IPS-NIHi11 (cell line): Measurements from ENCODE around the gene EDIL3.
"Not testable (repeated sequence)": the region's sequence is repeated elsewhere in the genome, so short reads cannot be mapped to it uniquely, and the experiment has no call there.

ENCODE experiments used
- DNase-seq: peaks from one replicate; pipeline ENCODE4 v3.0.0; 2012; ENCODE audit warnings: mixed read lengths, low spot score

EDIL3 gene

GRCh38 chr5:84063041-84063440, 321.6 kb downstream of the EDIL3 start:
- no peak for DNase-seq

- no peak for DNase-seq
Observed at GRCh38 chr5:84059672-84060071, 325.0 kb downstream of the EDIL3 start.

GRCh38 chr5:84058561-84058960, 326.1 kb downstream of the EDIL3 start:
- DNase-seq: no peak

- DNase-seq: no peak
Observed at GRCh38 chr5:84057211-84057610, 327.5 kb downstream of the EDIL3 start.

- DNase-seq: no peak
Observed at GRCh38 chr5:84045964-84046363, 338.7 kb downstream of the EDIL3 start.

- DNase-seq: peak; percentile 9
Observed at GRCh38 chr5:84036842-84037241, 347.8 kb downstream of the EDIL3 start.

- no peak for DNase-seq
Observed at GRCh38 chr5:84032324-84032723, 352.4 kb downstream of the EDIL3 start.

- no peak for DNase-seq
Observed at GRCh38 chr5:84028093-84028492, 356.6 kb downstream of the EDIL3 start.

- DNase-seq: not testable (repeated sequence)
Observed at GRCh38 chr5:84018521-84018920, 366.2 kb downstream of the EDIL3 start.

- no peak for DNase-seq
Observed at GRCh38 chr5:84017523-84018172, 367.0 kb downstream of the EDIL3 start.

GRCh38 chr5:84016085-84016484, 368.6 kb downstream of the EDIL3 start:
- no peak for DNase-seq

GRCh38 chr5:84014966-84015365, 369.7 kb downstream of the EDIL3 start:
- no peak for DNase-seq

- no peak for DNase-seq
Observed at GRCh38 chr5:83993803-83994202, 390.9 kb downstream of the EDIL3 start.

- DNase-seq: no peak
Observed at GRCh38 chr5:83991566-83992224, 393.0 kb downstream of the EDIL3 start.

- no peak for DNase-seq
Observed at GRCh38 chr5:83988293-83988685, 396.4 kb downstream of the EDIL3 start.

- DNase-seq: no peak
Observed at GRCh38 chr5:83987513-83988292, 397.0 kb downstream of the EDIL3 start.

GRCh38 chr5:83983852-83984251, 400.8 kb downstream of the EDIL3 start:
- DNase-seq: no peak

GRCh38 chr5:83973925-83974815, 410.5 kb downstream of the EDIL3 start:
- no peak for DNase-seq

- no peak for DNase-seq
Observed at GRCh38 chr5:83972909-83973308, 411.8 kb downstream of the EDIL3 start.

- no peak for DNase-seq
Observed at GRCh38 chr5:83972236-83972635, 412.4 kb downstream of the EDIL3 start.

- DNase-seq: no peak
Observed at GRCh38 chr5:83967417-83967816, 417.3 kb downstream of the EDIL3 start.

GRCh38 chr5:83965441-83965840, 419.2 kb downstream of the EDIL3 start:
- no peak for DNase-seq
